Prostate gland (tissue), 2 donors: ENCODE measurements around the gene IGFBP7. TPM values are rescaled to one million over a fixed set of nuclear protein-coding genes. Genes with fewer than 3 reads are reported as not detected.

Experiments
- DNase-seq: peaks from one replicate; pipeline ENCODE4 v3.0.0-alpha.2; 2019; ENCODE audit warnings: low spot score
- H3K27ac ChIP-seq, 2 donors: fragments of 200-600 bp; sonication (generic); 2 replicates each; pipeline ENCODE4 v1.5.1; 2017 to 2019
- H3K27me3 ChIP-seq: fragments of 200-600 bp; sonication (generic); replicated peaks from 2 replicates; pipeline ENCODE4 v1.5.1; 2019; ENCODE audit not compliant: insufficient read depth
- H3K36me3 ChIP-seq, 2 donors: fragments of 200-600 bp; sonication (generic); 1 replicate in 1 of 2; 2 replicates in 1 of 2; pipeline versions ENCODE4 v1.5.1 to v1.8.1; 2017 to 2019
- H3K4me1 ChIP-seq: fragments of 200-600 bp; sonication (generic); replicated peaks from 2 replicates; pipeline ENCODE4 v1.5.1; 2019
- H3K4me3 ChIP-seq, 2 donors: fragments of 200-600 bp; sonication (generic); 2 replicates each; pipeline ENCODE4 v1.5.1; 2017 to 2019
- H3K9me3 ChIP-seq: fragments of 200-600 bp; sonication (generic); 2 replicates; pipeline ENCODE4 v1.5.1; 2017
- CTCF ChIP-seq, 4 experiments: fragments of 200-600 bp in 2 of 4; fragments of 450-650 bp in 2 of 4; sonication (generic) in 2 of 4; IDR thresholded peaks; 1 replicate in 3 of 4; 2 replicates in 1 of 4; pipeline ENCODE4 v1.5.1; 2016 to 2019; ENCODE audit warnings: antibody characterized with exemption in 4 of 4, mild to moderate bottlenecking in 2 of 4, moderate library complexity in 2 of 4
- POLR2A ChIP-seq: fragments of 450-650 bp; IDR thresholded peaks from one replicate; pipeline ENCODE4 v1.6.1; 2016; ENCODE audit warnings: antibody characterized with exemption, mild to moderate bottlenecking
- POLR2AphosphoS5 ChIP-seq: sonication (generic); formaldehyde crosslinking; IDR thresholded peaks from one replicate; pipeline ENCODE4 v1.6.1; 2017; ENCODE audit warnings: antibody characterized with exemption
- WGBS: methylation state at CpG from one replicate; pipeline ENCODE4 v1.1.5; 2018; 5-methylcytosine and 5-hydroxymethylcytosine counted together
- intact Hi-C: fragments of 100-400 bp; cut with DNase I; formaldehyde crosslinking; loops from one replicate; pipeline ENCODE4 v1.14.2; 2022
- total RNA-seq, 2 donors: library from RNA; depleted of rRNA; stranded (reverse); fragments of >200 nt; gene quantifications; one replicate each; pipeline ENCODE4 v1.1.0, GENCODE V29; 2016

The IGFBP7 gene
- total RNA-seq, 2 donors from 2014 or later, result 322 to 1,366 TPM

DNA sequence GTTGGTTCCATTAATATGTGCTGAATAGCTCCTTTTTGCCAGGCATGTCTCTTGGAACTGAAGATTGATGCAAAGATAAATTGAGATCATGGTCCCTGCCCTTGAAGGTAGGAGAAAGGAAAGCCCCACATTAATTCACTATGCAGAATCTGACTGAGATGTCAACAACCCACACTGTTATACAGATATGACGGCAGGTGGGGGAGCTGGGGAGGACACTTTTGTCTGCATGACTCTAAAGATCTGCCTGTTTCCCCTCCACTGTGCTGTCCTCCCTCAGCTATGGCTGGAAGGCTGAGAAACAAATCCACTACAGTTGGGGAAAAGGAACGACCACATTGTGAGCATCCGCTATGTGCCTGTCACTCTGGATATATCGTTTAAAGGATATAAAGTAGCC lies 36.3 kb upstream of the IGFBP7 start:
- no peak overlapping the region for H3K27ac ChIP-seq
- intact Hi-C loops, result no loop called here
- WGBS, result 90% methylated on average over 4 of the region's 4 CpGs
- TF ChIP-seq CTCF (IDR thresholded peaks at IDR 0.05) (no peak), POLR2AphosphoS5 (no peak), POLR2A (no peak)
- H3K4me1 ChIP-seq, result no peaks in the 10 kb centered on the region
- H3K9me3 ChIP-seq, result no peaks in the 10 kb centered on the region
- no peaks in the 10 kb centered on the region for H3K36me3 ChIP-seq
- no peaks in the 10 kb centered on the region for H3K27me3 ChIP-seq
- DNase-seq, result no peak
- no peak overlapping the region for H3K4me3 ChIP-seq

GRCh38 chr4:57144466-57144865 lies 34.3 kb upstream of the IGFBP7 start:
- 96% methylated on average over 2 of the region's 2 CpGs for WGBS
- Histone ChIP-seq H3K4me1 (no peaks in the 10 kb centered on the region), H3K27ac (no peak overlapping the region), H3K27me3 (no peaks in the 10 kb centered on the region), H3K36me3 (no peaks in the 10 kb centered on the region), H3K4me3 (no peak overlapping the region), H3K9me3 (no peaks in the 10 kb centered on the region)
- no peak for DNase-seq
- intact Hi-C loops, result no loop called here
- no peak for TF ChIP-seq CTCF (IDR thresholded peaks at IDR 0.05)
- TF ChIP-seq POLR2AphosphoS5, result no peak
- TF ChIP-seq POLR2A, result no peak

- Histone ChIP-seq H3K4me3 (no peak overlapping the region), H3K36me3 (no peaks in the 10 kb centered on the region), H3K27ac (no peak overlapping the region), H3K4me1 (no peaks in the 10 kb centered on the region), H3K27me3 (no peaks in the 10 kb centered on the region), H3K9me3 (no peaks in the 10 kb centered on the region)
- DNase-seq, result no peak
- TF ChIP-seq CTCF (IDR thresholded peaks at IDR 0.05) (no peak), POLR2A (no peak), POLR2AphosphoS5 (no peak)
- intact Hi-C loops, result no loop called here
Observed at GRCh38 chr4:57139783-57140182, 29.6 kb upstream of the IGFBP7 start.

DNA sequence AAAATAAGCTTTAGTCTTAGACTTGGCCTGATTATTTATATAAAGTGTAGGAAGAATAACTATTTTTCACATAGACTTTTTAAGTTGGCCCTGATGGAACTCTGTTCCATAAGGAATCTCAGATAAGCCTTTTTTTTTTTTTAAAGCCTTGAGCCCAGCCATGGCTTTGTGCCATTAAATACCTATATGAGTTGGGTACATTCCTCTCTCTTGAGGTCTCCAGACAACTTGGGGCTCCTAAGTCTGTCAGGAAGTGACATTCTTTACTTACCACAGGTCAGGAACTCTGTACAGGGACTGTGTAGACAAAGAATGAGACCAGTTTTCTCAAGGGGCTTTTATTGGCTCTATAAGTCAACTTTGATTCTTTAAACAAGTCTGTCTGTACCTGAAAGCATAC lies 27.1 kb upstream of the IGFBP7 start:
- Histone ChIP-seq H3K4me1 (no peaks in the 10 kb centered on the region), H3K4me3 (no peak overlapping the region), H3K27ac (no peak overlapping the region), H3K27me3 (no peaks in the 10 kb centered on the region), H3K36me3 (no peaks in the 10 kb centered on the region), H3K9me3 (no peaks in the 10 kb centered on the region)
- DNase-seq, result no peak
- no peak for TF ChIP-seq POLR2A
- no peak for TF ChIP-seq POLR2AphosphoS5
- no peak for TF ChIP-seq CTCF (IDR thresholded peaks at IDR 0.05)
- intact Hi-C loops, result no loop called here

DNA sequence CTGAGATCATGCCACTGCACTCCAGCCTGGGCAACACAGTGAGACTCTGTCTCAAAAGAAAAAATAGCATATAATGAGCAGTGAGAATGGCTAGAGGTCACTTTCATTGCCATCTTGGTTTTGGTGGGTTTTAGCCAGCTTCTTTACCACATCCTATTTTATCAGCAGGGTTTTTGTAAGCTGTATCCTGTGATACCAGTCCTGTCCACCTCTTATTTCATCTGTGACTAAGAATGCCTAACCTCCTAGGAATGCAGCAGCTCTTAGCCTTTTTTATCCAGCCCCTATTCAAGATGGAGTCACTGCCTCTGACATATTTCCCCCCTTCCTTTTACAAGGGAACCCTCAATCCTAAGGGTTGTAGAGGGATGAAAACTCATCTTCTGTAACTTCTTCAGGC lies 26.1 kb upstream of the IGFBP7 start:
- no peaks in the 10 kb centered on the region for H3K9me3 ChIP-seq
- no peak overlapping the region for H3K27ac ChIP-seq
- intact Hi-C loops, result no loop called here
- H3K36me3 ChIP-seq, result no peaks in the 10 kb centered on the region
- no peaks in the 10 kb centered on the region for H3K27me3 ChIP-seq
- DNase-seq, result no peak
- no peaks in the 10 kb centered on the region for H3K4me1 ChIP-seq
- no peak for TF ChIP-seq POLR2AphosphoS5
- TF ChIP-seq CTCF (IDR thresholded peaks at IDR 0.05), result no peak
- no peak for TF ChIP-seq POLR2A
- H3K4me3 ChIP-seq, result no peak overlapping the region
